ENCODE results near the gene IL11. TPM values are rescaled to one million over a fixed set of nuclear protein-coding genes. Genes with fewer than 3 reads are reported as not detected.
"Not testable (repeated sequence)": the region's sequence is repeated elsewhere in the genome, so short reads cannot be mapped to it uniquely, and the experiment has no call there.

Gene IL11
- polyA plus RNA-seq: 0.66 TPM
- long read RNA-seq, donor 1: 0 reads
- long read RNA-seq, donor 2: 0 reads
- long read RNA-seq, donor 3: 0 reads
- long read RNA-seq, donor 4: 0 reads
- long read RNA-seq, donor 5: 0 reads
- long read RNA-seq, donor 6: 0 reads
- long read RNA-seq, donor 7: 0 reads
- long read RNA-seq, donor 8: 0 reads
- long read RNA-seq, donor 9: 0 reads
- long read RNA-seq, donor 10: 0 reads
- long read RNA-seq, donor 11: 0 reads

GRCh38 chr19:55370305-55370988, at the start of gene IL11:
Gene IL11 (minus strand): TSS chr19:55370463. CDS start chr19:55370310, 153 bp downstream.
- WGBS (ENCODE audit: insufficient coverage, low lambda C conversion rate): no CpG with 5 or more reads among the region's 32 CpGs
- Histone ChIP-seq H3K27me3 (ENCODE audit: control insufficient read depth, insufficient read depth, low read length) (peaks cover 83% of the 10 kb centered on the region), H3K27ac (ENCODE audit: low read length) (no peak within 1 kb of the TSS), H3K36me3 (ENCODE audit: control insufficient read depth, insufficient read depth, low read length) (no peaks in the 10 kb centered on the region), H3K4me3 (ENCODE audit: low read length) (peak within 1 kb of the TSS; percentile 13), H3K4me1 (ENCODE audit: control insufficient read depth, insufficient read depth, low read length) (peaks cover 12% of the 10 kb centered on the region), H3K9me3 (ENCODE audit: control insufficient read depth, low read depth, low read length) (peaks cover 6% of the 10 kb centered on the region)
- no peak for DNase-seq

GRCh38 chr19:55419624-55420236, 49.5 kb upstream of the IL11 start:
- no peak for DNase-seq
- no peaks in the 10 kb centered on the region for H3K4me1 ChIP-seq (ENCODE audit: control insufficient read depth, insufficient read depth, low read length)
- H3K27me3 ChIP-seq (ENCODE audit: control insufficient read depth, insufficient read depth, low read length): peaks cover 9% of the 10 kb centered on the region
- WGBS (ENCODE audit: insufficient coverage, low lambda C conversion rate): no CpG with 5 or more reads among the region's 5 CpGs
- H3K36me3 ChIP-seq (ENCODE audit: control insufficient read depth, insufficient read depth, low read length): no peaks in the 10 kb centered on the region
- H3K9me3 ChIP-seq (ENCODE audit: control insufficient read depth, low read depth, low read length): no peaks in the 10 kb centered on the region
- H3K4me3 ChIP-seq (ENCODE audit: low read length): no peak overlapping the region
- H3K27ac ChIP-seq (ENCODE audit: low read length): no peak overlapping the region

- peaks cover 5% of the 10 kb centered on the region for H3K27me3 ChIP-seq (ENCODE audit: control insufficient read depth, insufficient read depth, low read length)
- no peaks in the 10 kb centered on the region for H3K36me3 ChIP-seq (ENCODE audit: control insufficient read depth, insufficient read depth, low read length)
- DNase-seq: no peak
- no peaks in the 10 kb centered on the region for H3K9me3 ChIP-seq (ENCODE audit: control insufficient read depth, low read depth, low read length)
- no CpG with 5 or more reads among the region's 5 CpGs for WGBS (ENCODE audit: insufficient coverage, low lambda C conversion rate)
- no peak overlapping the region for H3K27ac ChIP-seq (ENCODE audit: low read length)
- no peaks in the 10 kb centered on the region for H3K4me1 ChIP-seq (ENCODE audit: control insufficient read depth, insufficient read depth, low read length)
- no peak overlapping the region for H3K4me3 ChIP-seq (ENCODE audit: low read length)
Observed at GRCh38 chr19:55419103-55419502, 48.8 kb upstream of the IL11 start.

GRCh38 chr19:55418185-55418584, 47.9 kb upstream of the IL11 start:
- Histone ChIP-seq H3K4me1 (ENCODE audit: control insufficient read depth, insufficient read depth, low read length) (no peaks in the 10 kb centered on the region), H3K4me3 (ENCODE audit: low read length) (no peak overlapping the region), H3K9me3 (ENCODE audit: control insufficient read depth, low read depth, low read length) (no peaks in the 10 kb centered on the region), H3K27me3 (ENCODE audit: control insufficient read depth, insufficient read depth, low read length) (peaks cover 5% of the 10 kb centered on the region), H3K36me3 (ENCODE audit: control insufficient read depth, insufficient read depth, low read length) (no peaks in the 10 kb centered on the region), H3K27ac (ENCODE audit: low read length) (no peak overlapping the region)
- no CpG with 5 or more reads among the region's 7 CpGs for WGBS (ENCODE audit: insufficient coverage, low lambda C conversion rate)
- DNase-seq: peak; percentile 67 to 72

- Histone ChIP-seq H3K4me3 (ENCODE audit: low read length) (no peak overlapping the region), H3K27me3 (ENCODE audit: control insufficient read depth, insufficient read depth, low read length) (no peaks in the 10 kb centered on the region), H3K4me1 (ENCODE audit: control insufficient read depth, insufficient read depth, low read length) (peaks cover 13% of the 10 kb centered on the region), H3K36me3 (ENCODE audit: control insufficient read depth, insufficient read depth, low read length) (peaks cover 13% of the 10 kb centered on the region), H3K9me3 (ENCODE audit: control insufficient read depth, low read depth, low read length) (no peaks in the 10 kb centered on the region), H3K27ac (ENCODE audit: low read length) (no peak overlapping the region)
- no peak for DNase-seq
- WGBS (ENCODE audit: insufficient coverage, low lambda C conversion rate): no CpG with 5 or more reads among the region's 2 CpGs
Observed at GRCh38 chr19:55410168-55410567, 39.9 kb upstream of the IL11 start.

GRCh38 chr19:55409179-55409578, 38.9 kb upstream of the IL11 start:
- Histone ChIP-seq H3K4me1 (ENCODE audit: control insufficient read depth, insufficient read depth, low read length) (peaks cover 13% of the 10 kb centered on the region), H3K36me3 (ENCODE audit: control insufficient read depth, insufficient read depth, low read length) (peaks cover 18% of the 10 kb centered on the region)
- not testable (repeated sequence) for H3K27ac ChIP-seq (ENCODE audit: low read length); H3K4me3 ChIP-seq (ENCODE audit: low read length); DNase-seq; H3K27me3 ChIP-seq (ENCODE audit: control insufficient read depth, insufficient read depth, low read length); H3K9me3 ChIP-seq (ENCODE audit: control insufficient read depth, low read depth, low read length)
- no CpG with 5 or more reads among the region's 8 CpGs for WGBS (ENCODE audit: insufficient coverage, low lambda C conversion rate)

- WGBS (ENCODE audit: insufficient coverage, low lambda C conversion rate): no CpG with 5 or more reads among the region's 9 CpGs
- H3K27me3 ChIP-seq (ENCODE audit: control insufficient read depth, insufficient read depth, low read length): no peaks in the 10 kb centered on the region
- peaks cover 18% of the 10 kb centered on the region for H3K36me3 ChIP-seq (ENCODE audit: control insufficient read depth, insufficient read depth, low read length)
- peak overlapping the region; percentile 66 for H3K4me3 ChIP-seq (ENCODE audit: low read length)
- H3K27ac ChIP-seq (ENCODE audit: low read length): peak overlapping the region; percentile 98
- H3K9me3 ChIP-seq (ENCODE audit: control insufficient read depth, low read depth, low read length): no peaks in the 10 kb centered on the region
- no peak for DNase-seq
- peaks cover 13% of the 10 kb centered on the region for H3K4me1 ChIP-seq (ENCODE audit: control insufficient read depth, insufficient read depth, low read length)
Observed at GRCh38 chr19:55408533-55408872, 38.2 kb upstream of the IL11 start.

- Histone ChIP-seq H3K4me3 (ENCODE audit: low read length) (peak overlapping the region; percentile 66), H3K27ac (ENCODE audit: low read length) (peak overlapping the region; percentile 98), H3K9me3 (ENCODE audit: control insufficient read depth, low read depth, low read length) (no peaks in the 10 kb centered on the region), H3K4me1 (ENCODE audit: control insufficient read depth, insufficient read depth, low read length) (peaks cover 13% of the 10 kb centered on the region), H3K27me3 (ENCODE audit: control insufficient read depth, insufficient read depth, low read length) (no peaks in the 10 kb centered on the region), H3K36me3 (ENCODE audit: control insufficient read depth, insufficient read depth, low read length) (peaks cover 24% of the 10 kb centered on the region)
- no CpG with 5 or more reads among the region's 72 CpGs for WGBS (ENCODE audit: insufficient coverage, low lambda C conversion rate)
- DNase-seq: peak; percentile 99
Observed at GRCh38 chr19:55407800-55408532, 37.7 kb upstream of the IL11 start.

- H3K36me3 ChIP-seq (ENCODE audit: control insufficient read depth, insufficient read depth, low read length): peaks cover 29% of the 10 kb centered on the region
- H3K27me3 ChIP-seq (ENCODE audit: control insufficient read depth, insufficient read depth, low read length); H3K9me3 ChIP-seq (ENCODE audit: control insufficient read depth, low read depth, low read length); DNase-seq: not testable (repeated sequence)
- peak within 1 kb of the TSS; percentile 66 for H3K4me3 ChIP-seq (ENCODE audit: low read length)
- H3K27ac ChIP-seq (ENCODE audit: low read length): peak within 1 kb of the TSS; percentile 98
- no CpG with 5 or more reads among the region's 36 CpGs for WGBS (ENCODE audit: insufficient coverage, low lambda C conversion rate)
- peaks cover 13% of the 10 kb centered on the region for H3K4me1 ChIP-seq (ENCODE audit: control insufficient read depth, insufficient read depth, low read length)
Observed at GRCh38 chr19:55407550-55407799, 37.2 kb upstream of the IL11 start, which contains the start of gene UBE2S. Gene UBE2S (minus strand): TSS chr19:55407788. CDS start chr19:55407589, 199 bp downstream.

- DNase-seq: no peak
- Histone ChIP-seq H3K4me3 (ENCODE audit: low read length) (peak overlapping the region; percentile 66), H3K36me3 (ENCODE audit: control insufficient read depth, insufficient read depth, low read length) (peaks cover 34% of the 10 kb centered on the region), H3K27me3 (ENCODE audit: control insufficient read depth, insufficient read depth, low read length) (no peaks in the 10 kb centered on the region), H3K9me3 (ENCODE audit: control insufficient read depth, low read depth, low read length) (no peaks in the 10 kb centered on the region), H3K4me1 (ENCODE audit: control insufficient read depth, insufficient read depth, low read length) (peaks cover 13% of the 10 kb centered on the region), H3K27ac (ENCODE audit: low read length) (peak overlapping the region; percentile 98)
- WGBS (ENCODE audit: insufficient coverage, low lambda C conversion rate): no CpG with 5 or more reads among the region's 35 CpGs
Observed at GRCh38 chr19:55406826-55407549, 36.7 kb upstream of the IL11 start.
